HG02571 (cell line): ENCODE measurements around the gene TSSC4.

ENCODE experiments used
- ATAC-seq: cut with Tn5 transposase; IDR thresholded peaks from one replicate; pipeline ENCODE4 v1.9.1; 2021; ENCODE audit warnings: mild to moderate bottlenecking, moderate library complexity; ENCODE audit not compliant: unreplicated experiment

The TSSC4 gene

GRCh38 chr11:2431395-2431794, 30.8 kb downstream of the TSSC4 start:
- no peak for ATAC-seq

GRCh38 chr11:2432171-2432621, 31.6 kb downstream of the TSSC4 start:
- ATAC-seq: no peak

- no peak for ATAC-seq
Measured at GRCh38 chr11:2432628-2433071, 32.1 kb downstream of the TSSC4 start.

- ATAC-seq: no peak
Measured at GRCh38 chr11:2433106-2433925, 32.8 kb downstream of the TSSC4 start.

GRCh38 chr11:2434008-2434407, 33.5 kb downstream of the TSSC4 start:
- ATAC-seq: no peak

GRCh38 chr11:2434506-2435255, 34.1 kb downstream of the TSSC4 start:
- no peak for ATAC-seq

- no peak for ATAC-seq
Measured at GRCh38 chr11:2435288-2436012, 34.9 kb downstream of the TSSC4 start.

GRCh38 chr11:2436013-2436520, 35.5 kb downstream of the TSSC4 start:
- no peak for ATAC-seq

- no peak for ATAC-seq
Measured at GRCh38 chr11:2436521-2437031, 36.0 kb downstream of the TSSC4 start.

- ATAC-seq: no peak
Measured at GRCh38 chr11:2437516-2437915, 37.0 kb downstream of the TSSC4 start.

- no peak for ATAC-seq
Measured at GRCh38 chr11:2439820-2440219, 39.3 kb downstream of the TSSC4 start.

- ATAC-seq: no peak
Measured at GRCh38 chr11:2440646-2441045, 40.1 kb downstream of the TSSC4 start.

- ATAC-seq: no peak
Measured at GRCh38 chr11:2441171-2441570, 40.6 kb downstream of the TSSC4 start.

GRCh38 chr11:2442589-2442988, 42.0 kb downstream of the TSSC4 start:
- ATAC-seq: no peak

GRCh38 chr11:2443406-2443805, 42.9 kb downstream of the TSSC4 start:
- no peak for ATAC-seq

GRCh38 chr11:2443881-2444820, 43.6 kb downstream of the TSSC4 start, which contains the start of gene TRPM5:
Gene TRPM5 (minus strand): TSS chr11:2444514. CDS start chr11:2423036, 21,478 bp downstream.
- no peak for ATAC-seq

- ATAC-seq: no peak
Measured at GRCh38 chr11:2444821-2445745, 44.5 kb downstream of the TSSC4 start, which contains the start of gene KCNQ1. Gene KCNQ1 (plus strand): TSS chr11:2445008. CDS start chr11:2445099, 91 bp downstream.

GRCh38 chr11:2445746-2446551, 45.4 kb downstream of the TSSC4 start:
- ATAC-seq: no peak
